GM12873 (cell line): ENCODE data around the gene MPRIP.

Experiments
- TF ChIP-seq, protein P1 (sequence below): IDR thresholded peaks from 2 replicates; pipeline ENCODE4 v1.5.1; 2012; ENCODE audit warnings: low read depth, mild to moderate bottlenecking, moderate library complexity, low read length, control low read depth; ENCODE audit not compliant: insufficient read depth; ENCODE audit errors: missing control alignments

Gene MPRIP

DNA sequence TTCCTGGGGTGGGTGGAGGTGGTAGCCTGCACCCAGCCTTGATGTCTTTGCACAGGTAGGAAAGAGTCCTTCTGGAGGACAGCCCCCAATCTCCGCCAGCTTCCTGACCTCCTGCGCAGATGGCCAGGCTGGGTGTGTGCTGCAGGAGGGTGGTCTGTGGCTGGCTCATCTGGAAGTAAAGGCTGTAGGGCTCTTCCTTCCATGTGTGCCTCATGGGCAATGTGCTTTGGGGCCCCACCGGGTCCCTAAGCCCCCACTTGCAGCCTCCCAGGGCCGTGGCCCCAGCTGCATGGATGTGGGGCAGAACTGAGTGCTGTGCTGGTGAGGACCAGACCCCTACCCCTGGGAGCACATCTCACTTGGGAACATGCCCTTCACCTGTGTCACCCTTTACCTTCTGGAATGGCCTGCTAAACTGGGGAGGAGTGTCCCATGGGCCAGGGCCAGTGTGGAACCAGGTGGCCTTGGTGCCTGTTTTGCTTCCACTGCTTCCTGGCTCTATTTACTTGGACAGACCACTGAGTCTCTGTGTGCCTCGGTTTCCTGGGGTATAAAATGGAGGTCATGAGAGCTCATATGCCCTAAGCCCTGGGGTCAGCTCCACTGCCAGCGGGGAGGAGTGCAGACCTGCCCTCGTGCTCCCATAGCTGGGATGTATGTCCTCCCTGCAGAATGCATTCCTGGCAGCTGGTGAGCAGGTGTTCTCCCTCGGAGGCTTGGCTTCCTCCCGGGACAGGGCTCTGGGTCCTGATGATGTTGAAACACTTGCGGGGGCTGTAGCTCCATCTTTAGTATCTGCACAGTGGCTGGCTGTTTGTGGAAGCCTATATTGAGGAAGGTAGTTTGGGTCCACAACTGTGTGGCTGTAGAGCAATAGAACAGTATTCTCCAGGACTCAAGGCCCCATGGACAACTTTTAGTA is 18.0 kb downstream of the MPRIP start:
- TF ChIP-seq, protein P1, sequence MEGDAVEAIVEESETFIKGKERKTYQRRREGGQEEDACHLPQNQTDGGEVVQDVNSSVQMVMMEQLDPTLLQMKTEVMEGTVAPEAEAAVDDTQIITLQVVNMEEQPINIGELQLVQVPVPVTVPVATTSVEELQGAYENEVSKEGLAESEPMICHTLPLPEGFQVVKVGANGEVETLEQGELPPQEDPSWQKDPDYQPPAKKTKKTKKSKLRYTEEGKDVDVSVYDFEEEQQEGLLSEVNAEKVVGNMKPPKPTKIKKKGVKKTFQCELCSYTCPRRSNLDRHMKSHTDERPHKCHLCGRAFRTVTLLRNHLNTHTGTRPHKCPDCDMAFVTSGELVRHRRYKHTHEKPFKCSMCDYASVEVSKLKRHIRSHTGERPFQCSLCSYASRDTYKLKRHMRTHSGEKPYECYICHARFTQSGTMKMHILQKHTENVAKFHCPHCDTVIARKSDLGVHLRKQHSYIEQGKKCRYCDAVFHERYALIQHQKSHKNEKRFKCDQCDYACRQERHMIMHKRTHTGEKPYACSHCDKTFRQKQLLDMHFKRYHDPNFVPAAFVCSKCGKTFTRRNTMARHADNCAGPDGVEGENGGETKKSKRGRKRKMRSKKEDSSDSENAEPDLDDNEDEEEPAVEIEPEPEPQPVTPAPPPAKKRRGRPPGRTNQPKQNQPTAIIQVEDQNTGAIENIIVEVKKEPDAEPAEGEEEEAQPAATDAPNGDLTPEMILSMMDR: no peak

DNA sequence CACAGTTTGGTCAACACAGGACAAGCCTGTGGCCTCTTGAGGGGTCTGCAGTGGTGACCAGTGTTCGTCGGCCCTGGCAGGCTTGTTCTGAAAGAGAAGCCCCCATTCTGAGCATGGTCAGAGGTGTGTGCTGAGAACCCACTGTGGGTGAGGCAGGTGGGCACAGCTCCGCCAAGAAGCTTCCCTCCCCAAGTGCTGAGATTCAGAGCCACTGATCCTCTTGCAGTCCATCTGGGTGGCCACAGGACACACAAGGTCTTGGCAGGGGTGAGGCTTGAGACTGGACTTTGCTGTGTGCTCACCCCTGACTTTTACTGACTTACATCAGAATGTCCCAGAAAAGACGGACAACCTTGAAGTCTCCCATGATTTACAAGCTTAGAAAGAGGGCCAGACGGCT is 18.7 kb downstream of the MPRIP start:
- TF ChIP-seq, protein P1: no peak

DNA sequence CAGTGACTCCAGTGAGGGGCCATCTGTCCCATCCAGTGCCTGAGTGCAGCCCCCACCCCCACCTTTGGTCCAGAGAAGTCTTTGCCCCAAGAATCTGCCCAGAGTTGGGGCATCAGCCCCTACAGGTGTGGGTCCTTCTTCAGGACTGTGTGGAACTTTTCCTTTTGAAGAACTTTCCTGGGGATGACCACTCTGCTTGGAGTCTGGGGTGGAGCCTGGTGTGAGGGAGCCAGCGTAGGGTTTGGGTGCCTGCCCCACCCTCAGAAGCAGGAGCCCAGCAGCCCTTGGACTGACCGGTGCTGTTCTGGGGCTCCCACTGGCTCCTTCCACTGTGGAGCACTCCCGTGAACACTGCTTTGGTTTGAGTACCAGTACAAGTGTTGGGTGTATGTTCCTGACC is 19.3 kb downstream of the MPRIP start:
- TF ChIP-seq, protein P1: no peak

DNA sequence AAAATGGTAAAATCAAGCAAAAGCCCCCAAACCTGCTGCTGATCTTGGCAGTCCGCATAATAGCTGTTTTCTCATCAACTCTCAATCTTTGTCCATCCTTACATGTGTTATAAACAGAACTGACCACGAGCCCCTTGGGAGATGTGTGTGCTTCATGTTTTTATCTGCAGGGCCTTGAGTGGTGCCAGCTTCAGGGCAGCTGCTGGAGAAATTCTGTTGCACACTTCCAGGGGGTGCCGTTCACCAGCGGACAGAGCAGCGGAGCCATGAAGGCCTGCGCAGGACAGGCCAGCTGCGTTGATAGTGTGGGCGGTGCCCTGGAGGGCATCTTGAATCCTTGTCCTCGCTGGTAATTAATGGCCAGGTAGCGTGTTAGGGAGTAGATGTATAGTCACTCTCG is 20.1 kb downstream of the MPRIP start:
- TF ChIP-seq, protein P1: no peak

DNA sequence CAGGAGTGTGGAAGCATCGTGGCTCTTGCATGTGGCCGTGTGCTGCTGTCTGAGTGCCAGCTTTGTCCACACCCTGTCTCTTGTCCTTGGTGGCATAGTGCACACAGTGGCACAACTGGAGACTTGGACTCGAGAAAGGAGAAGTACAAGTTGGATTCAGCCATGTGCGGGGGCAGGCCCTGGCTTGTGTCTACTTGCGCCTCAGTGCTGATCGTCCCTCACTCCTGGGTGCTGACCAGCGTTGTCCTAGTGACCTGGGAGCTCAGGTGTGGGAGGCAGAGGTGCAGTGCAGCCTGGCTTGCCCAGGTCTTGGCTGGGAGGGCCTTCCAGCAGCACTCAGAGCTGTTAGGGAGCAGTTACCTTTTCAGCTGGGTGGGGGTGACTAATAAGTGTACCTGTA is 20.6 kb downstream of the MPRIP start:
- TF ChIP-seq, protein P1: no peak

DNA sequence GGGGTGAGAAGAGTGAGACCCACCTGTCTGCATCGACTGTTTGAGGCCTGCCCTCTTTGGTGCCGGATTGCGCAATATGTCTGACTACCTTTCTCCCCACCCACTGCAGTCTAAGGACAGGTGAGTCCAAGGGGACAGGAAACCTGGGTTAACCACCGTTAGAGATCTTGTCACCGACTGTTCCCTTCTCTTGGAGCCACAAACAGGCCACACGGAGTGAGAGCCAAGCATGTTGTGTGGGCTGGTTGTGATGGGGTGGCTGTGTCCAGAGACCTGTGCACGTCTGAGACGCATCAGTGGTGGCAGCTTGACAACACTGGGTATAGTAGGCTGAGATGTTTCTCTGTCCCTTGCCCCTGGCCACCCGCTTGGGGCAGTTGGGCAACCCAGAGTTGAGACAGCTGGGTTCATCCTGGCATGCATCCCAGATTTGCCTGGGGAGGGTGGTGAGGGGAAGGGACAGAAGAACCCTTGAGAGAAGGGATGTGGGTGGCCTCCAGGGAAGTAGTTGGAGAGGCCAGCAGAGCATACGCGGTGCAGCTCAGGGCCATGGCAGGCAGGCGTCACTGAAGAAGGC is 21.4 kb downstream of the MPRIP start:
- TF ChIP-seq, protein P1: no peak

DNA sequence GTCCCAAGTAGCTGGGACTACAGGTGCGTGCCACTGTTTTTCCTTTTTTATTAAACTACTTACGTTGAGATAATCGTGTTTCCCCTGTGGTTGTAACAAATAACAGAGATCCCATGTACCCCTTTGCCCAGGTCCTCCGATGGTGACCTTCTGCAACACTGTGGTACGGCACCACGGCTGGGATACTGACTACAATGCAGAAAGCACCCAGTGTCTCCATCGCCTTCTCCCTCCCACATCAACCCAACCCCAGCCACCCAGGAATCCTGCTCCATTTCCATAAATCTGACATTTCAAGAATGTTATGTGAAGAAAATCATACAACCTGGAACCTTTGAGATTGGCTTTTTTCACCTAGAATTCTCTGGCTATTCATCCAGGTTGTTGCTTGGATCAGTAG is 22.1 kb downstream of the MPRIP start:
- TF ChIP-seq, protein P1: no peak
